HG02870 (cell line): ENCODE results near the gene CDC26.
"Not testable (repeated sequence)": the region's sequence is repeated elsewhere in the genome, so short reads cannot be mapped to it uniquely, and the experiment has no call there.

Experiments used
- ATAC-seq: cut with Tn5 transposase; IDR thresholded peaks from one replicate; pipeline ENCODE4 v1.9.1; 2021; ENCODE audit warnings: mild to moderate bottlenecking, moderate library complexity; ENCODE audit not compliant: unreplicated experiment

The CDC26 gene

GRCh38 chr9:113241161-113241560 is 34.2 kb downstream of the CDC26 start:
- ATAC-seq = no peak

- no peak for ATAC-seq
Measured at GRCh38 chr9:113238859-113239232, 36.5 kb downstream of the CDC26 start.

DNA sequence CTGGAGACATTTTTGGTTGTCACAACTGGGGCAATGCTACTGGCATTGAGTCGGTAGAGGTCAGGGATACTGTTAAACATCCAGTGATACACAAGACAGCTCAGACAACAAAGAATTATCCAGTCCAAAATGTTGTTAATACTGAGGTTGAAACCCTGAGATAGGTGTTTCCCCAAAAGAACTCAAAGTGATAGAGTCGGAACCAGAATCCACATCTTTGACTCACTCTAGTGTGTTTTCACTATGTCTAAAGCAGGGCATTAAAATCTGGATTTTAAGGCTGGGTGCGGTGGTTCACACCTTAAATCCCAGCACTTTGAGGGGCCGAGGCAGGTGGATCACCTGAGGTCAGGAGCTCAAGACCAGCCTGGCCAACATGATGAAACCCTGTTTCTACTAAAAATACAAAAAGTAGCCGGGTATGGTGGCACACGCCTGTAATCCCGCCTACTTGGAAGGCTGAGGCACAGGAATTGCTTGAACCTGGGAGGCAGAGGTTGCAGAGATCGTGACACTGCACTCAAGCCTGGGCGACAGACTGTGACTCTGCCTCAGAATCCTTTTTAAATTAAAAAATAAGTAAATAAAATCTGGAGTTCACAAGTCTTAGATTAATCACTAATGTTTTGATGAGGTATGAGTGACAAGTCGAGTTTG is 37.0 kb downstream of the CDC26 start:
- ATAC-seq = no peak

- no peak for ATAC-seq
Measured at GRCh38 chr9:113237026-113237425, 38.3 kb downstream of the CDC26 start.

DNA sequence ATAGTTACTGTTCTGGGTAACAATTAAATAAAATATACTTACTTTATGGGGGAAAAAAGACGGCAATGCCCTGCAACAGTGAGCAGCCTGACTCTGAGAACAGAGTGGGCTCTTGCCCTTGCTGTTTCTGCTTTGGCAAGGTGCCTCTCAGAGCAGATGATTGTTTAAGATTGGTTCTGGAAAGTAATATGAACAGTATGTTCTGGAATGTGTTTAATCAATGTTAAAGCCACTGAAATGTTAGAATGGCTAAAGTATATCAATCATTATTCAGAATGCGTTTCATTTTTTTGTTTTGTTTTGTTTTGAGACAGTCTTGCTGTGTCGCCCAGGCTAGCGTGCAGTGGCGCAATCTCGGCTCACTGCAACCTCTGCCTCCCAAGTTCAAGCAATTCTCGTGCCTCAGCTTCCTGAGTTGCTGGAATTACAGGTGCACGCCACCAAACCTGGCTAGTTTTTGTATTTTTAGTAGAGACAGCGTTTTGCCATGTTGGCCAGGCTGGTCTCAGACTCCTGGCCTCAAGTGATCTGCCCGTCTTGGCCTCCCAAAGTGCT is 39.6 kb downstream of the CDC26 start:
- ATAC-seq = not testable (repeated sequence)

- ATAC-seq = no peak
Measured at GRCh38 chr9:113231701-113232100, 43.7 kb downstream of the CDC26 start.

- ATAC-seq = no peak
Measured at GRCh38 chr9:113228130-113228665, 47.2 kb downstream of the CDC26 start.

- ATAC-seq = no peak
Measured at GRCh38 chr9:113227436-113227835, 47.9 kb downstream of the CDC26 start.

GRCh38 chr9:113223963-113224362 is 51.4 kb downstream of the CDC26 start:
- no peak for ATAC-seq

DNA sequence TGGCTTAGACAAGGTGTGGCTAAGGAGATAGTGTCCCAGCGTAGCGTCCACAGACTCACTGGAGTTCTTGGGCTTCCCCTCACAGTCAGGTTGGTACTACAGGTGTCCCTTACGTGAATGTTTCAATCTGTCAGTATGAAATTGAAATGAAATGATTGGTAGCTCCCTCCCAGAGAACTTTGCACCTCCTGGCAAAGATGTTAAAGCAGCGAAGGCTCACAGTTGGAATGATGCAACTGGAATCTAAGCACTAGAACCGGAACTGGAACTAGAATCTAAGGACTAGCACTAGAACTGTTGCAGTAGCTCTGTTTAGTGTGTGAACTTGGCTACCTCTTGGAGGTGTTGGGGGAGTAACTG is 52.9 kb downstream of the CDC26 start:
- ATAC-seq = no peak

GRCh38 chr9:113221800-113222481 is 53.4 kb downstream of the CDC26 start:
- no peak for ATAC-seq

DNA sequence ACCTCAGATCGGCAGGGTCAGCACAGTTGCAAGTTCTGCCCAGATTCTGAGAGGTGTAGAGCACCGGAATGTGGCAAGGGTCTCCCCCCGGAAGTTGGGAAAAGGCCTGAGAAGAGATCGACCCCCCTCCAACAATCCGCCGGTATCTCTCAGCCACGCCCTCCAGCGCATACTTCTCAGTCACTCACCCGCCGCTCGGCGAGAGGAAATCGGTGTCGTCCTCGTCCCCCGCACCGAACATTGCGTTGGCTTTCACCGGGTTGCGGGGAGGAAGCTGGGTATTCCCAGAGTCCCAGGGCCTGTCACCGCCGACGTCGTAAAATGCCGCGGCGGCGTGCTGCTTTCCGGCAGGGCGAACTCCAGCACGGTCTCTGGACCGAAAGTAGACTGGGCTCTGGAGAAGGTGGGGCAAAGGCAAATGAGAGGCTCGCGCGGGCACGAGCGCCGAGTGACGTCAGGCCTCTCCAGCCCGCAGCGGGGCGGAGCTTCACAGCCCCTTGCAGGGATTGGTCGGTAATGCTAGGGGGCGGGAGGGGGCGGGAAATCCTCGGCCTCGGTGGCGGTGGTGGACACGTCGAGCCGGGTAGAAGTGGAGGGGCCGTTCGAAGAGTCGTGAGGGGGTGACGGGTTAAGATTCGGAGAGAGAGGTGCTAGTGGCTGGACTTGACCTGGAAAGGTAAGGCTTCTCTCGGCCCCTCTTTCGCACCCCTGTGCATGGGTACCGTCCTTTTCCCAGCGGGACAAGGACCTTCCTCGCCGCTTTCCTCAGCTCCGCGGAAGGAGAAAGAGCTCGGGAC is 54.2 kb downstream of the CDC26 start, which contains the start of the genes FKBP15 and SLC31A1:
Gene FKBP15, minus strand, starts transcription at position 275 of the 797 bp plus-strand sequence. Its CDS starts 34 bp downstream, at position 241.
Gene SLC31A1, plus strand, starts transcription at position 542 of the 797 bp plus-strand sequence. CDS start 34,605 bp downstream, outside the sequence.
- peak; percentile 83 for ATAC-seq

DNA sequence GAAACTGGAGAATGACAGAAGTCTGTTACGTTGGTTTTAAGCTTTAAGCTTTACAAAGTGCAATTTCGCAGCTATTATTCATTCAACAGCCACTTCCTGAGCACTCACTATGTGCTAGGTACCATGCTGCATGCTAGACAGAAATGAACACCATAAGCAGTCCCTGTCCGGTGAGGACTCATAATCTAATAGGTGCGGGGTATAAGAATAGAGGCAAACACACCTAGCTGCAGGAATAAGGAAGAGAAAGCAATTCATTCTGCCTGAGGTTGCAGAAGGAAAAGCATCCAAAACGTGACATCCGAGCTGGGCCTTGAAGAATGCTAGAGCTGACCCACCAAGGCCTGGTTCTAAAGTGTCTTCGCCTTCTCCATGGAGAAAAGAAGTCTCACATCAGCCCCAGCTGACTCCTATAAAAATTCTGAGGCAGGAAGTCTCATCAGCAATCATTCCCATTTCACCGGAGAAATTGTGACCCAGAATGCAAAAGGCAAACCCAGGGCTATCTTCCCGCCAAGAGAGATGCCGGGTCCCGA is 54.8 kb downstream of the CDC26 start:
- no peak for ATAC-seq

- peak; percentile 49 for ATAC-seq
Measured at GRCh38 chr9:113219969-113220368, 55.4 kb downstream of the CDC26 start.

- peak; percentile 44 for ATAC-seq
Measured at GRCh38 chr9:113219186-113219936, 56.0 kb downstream of the CDC26 start.
